Measurements from ENCODE around the gene ZNF827. TPM values are rescaled to one million over a fixed set of nuclear protein-coding genes. Genes with fewer than 3 reads are reported as not detected.
A peak's percentile ranks its signal among the peaks of the same experiment; 100 is the strongest.
"Not testable (repeated sequence)": the region's sequence is repeated elsewhere in the genome, so short reads cannot be mapped to it uniquely, and the experiment has no call there.

ZNF827 gene
- total and polyA plus RNA-seq, 2 donors = 10.2 to 12.1 TPM

DNA sequence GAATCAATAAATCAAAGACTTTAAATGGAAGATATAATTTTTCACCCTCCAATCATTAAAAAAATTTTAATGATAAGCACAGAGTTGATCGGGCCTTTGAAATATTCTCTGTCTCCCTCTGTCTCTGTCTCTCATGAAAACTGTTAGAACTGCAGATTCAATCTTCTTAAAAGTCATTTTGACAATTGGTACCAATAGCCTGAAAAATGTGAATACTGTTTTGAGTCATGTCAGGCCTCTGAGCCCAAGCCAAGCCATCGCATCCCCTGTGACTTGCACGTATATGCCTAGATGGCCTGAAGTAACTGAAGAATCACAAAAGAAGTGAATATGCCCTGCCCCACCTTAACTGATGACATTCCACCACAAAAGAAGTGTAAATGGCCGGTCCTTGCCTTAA lies 106.2 kb downstream of the ZNF827 start:
- H3K36me3 ChIP-seq (ENCODE audit: control insufficient read depth in 2 of 2, insufficient read depth in 2 of 2, low read length in 1 of 2); H3K27me3 ChIP-seq (ENCODE audit: control insufficient read depth in 2 of 2, insufficient read depth in 1 of 2, low read length in 1 of 2); H3K4me3 ChIP-seq (ENCODE audit: low read length in 2 of 2); H3K27ac ChIP-seq (ENCODE audit: low read depth in 1 of 2, low read length in 1 of 2); H3K9me3 ChIP-seq (ENCODE audit: control insufficient read depth in 2 of 2, insufficient read depth in 1 of 2, low read length in 1 of 2); DNase-seq (ENCODE audit: low read depth in 6 of 9, low spot score in 9 of 9): not testable (repeated sequence)
- H3K4me1 ChIP-seq (ENCODE audit: control insufficient read depth in 2 of 2, insufficient read depth in 2 of 2, low read length in 2 of 2) = peaks cover 3 to 23% of the 10 kb centered on the region in 2 donors
- 97% methylated on average over 4 of the region's 4 CpGs for WGBS

DNA sequence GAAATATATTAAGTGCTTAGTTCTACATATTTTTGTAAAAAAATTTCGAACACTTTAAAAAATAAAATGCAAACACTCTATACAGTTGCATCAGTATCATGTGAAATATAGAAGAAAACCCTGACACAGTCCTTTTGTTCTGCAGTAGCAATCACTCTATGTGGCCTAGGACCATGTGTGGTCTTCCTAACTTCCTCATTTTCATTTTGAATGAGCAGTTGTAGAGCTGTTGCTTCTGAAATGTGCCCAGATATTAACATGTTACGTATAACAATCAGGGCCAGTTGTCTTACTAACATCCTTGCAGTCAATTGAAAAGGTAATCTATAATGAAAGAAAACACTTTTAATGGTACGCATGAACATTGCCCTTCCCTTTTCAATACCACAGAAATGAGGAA lies 107.9 kb downstream of the ZNF827 start:
- Histone ChIP-seq H3K9me3 (ENCODE audit: control insufficient read depth in 2 of 2, insufficient read depth in 1 of 2, low read length in 1 of 2) (no peaks in the 10 kb centered on the region), H3K4me1 (ENCODE audit: control insufficient read depth in 2 of 2, insufficient read depth in 2 of 2, low read length in 2 of 2) (peaks cover 3 to 25% of the 10 kb centered on the region in 2 donors), H3K27ac (ENCODE audit: low read depth in 1 of 2, low read length in 1 of 2) (peak overlapping the region in 1 of 2 donors; percentile 15), H3K4me3 (ENCODE audit: low read length in 2 of 2) (no peak overlapping the region), H3K27me3 (ENCODE audit: control insufficient read depth in 2 of 2, insufficient read depth in 1 of 2, low read length in 1 of 2) (no peaks in the 10 kb centered on the region), H3K36me3 (ENCODE audit: control insufficient read depth in 2 of 2, insufficient read depth in 2 of 2, low read length in 1 of 2) (peaks cover 3 to 9% of the 10 kb centered on the region in 2 donors)
- DNase-seq (ENCODE audit: low read depth in 6 of 9, low spot score in 9 of 9) = no peak
- 73% methylated on average over 3 of the region's 3 CpGs for WGBS

DNA sequence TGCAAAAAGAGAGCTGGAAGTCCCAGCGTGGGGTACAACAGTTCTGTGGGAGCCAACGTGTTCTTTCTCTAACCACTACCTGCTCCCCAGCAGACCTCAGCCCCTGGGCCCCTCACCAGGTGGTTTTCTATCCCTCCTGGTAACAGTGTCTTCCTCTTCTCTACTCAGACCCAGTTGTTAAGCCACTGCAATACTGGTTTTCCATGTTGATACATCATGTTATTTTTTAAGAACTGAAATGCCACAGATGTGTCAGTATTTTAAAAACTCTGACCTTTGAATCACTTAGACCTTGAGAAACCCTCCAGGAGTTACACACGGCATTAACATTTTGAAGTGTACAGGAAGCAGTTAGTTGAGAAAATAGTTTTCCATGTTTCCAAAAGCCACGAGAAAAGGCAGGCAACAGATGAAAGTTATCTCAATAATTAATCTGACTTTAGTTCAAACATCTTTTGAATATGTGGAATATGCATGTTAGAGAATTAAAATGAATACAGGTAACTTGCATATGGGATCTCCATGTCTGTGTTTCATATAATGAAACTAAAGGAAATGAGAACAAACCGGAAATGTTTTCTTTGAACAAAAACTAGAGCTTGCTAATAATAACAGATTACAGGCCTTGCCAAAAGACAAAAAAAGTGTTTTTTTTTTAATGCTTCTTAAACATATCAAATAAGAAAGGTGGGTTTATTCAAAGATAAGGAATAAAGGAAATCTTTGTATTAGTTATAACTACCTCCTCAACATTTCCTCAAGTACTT lies 108.8 kb downstream of the ZNF827 start:
- H3K27me3 ChIP-seq (ENCODE audit: control insufficient read depth in 2 of 2, insufficient read depth in 1 of 2, low read length in 1 of 2) = no peaks in the 10 kb centered on the region
- peaks cover 3 to 25% of the 10 kb centered on the region in 2 donors for H3K4me1 ChIP-seq (ENCODE audit: control insufficient read depth in 2 of 2, insufficient read depth in 2 of 2, low read length in 2 of 2)
- peak overlapping the region; percentile 53 to 68 for H3K27ac ChIP-seq (ENCODE audit: low read depth in 1 of 2, low read length in 1 of 2)
- WGBS = 9% methylated on average over 5 of the region's 5 CpGs
- DNase-seq (ENCODE audit: low read depth in 6 of 9, low spot score in 9 of 9) = peak in 6 of 9 donors; percentile 49 to 80 (median 56)
- H3K4me3 ChIP-seq (ENCODE audit: low read length in 2 of 2) = no peak overlapping the region
- no peaks in the 10 kb centered on the region for H3K9me3 ChIP-seq (ENCODE audit: control insufficient read depth in 2 of 2, insufficient read depth in 1 of 2, low read length in 1 of 2)
- peaks cover 9 to 16% of the 10 kb centered on the region in 2 donors for H3K36me3 ChIP-seq (ENCODE audit: control insufficient read depth in 2 of 2, insufficient read depth in 2 of 2, low read length in 1 of 2)

- Histone ChIP-seq H3K27me3 (ENCODE audit: control insufficient read depth in 2 of 2, insufficient read depth in 1 of 2, low read length in 1 of 2) (no peaks in the 10 kb centered on the region), H3K4me3 (ENCODE audit: low read length in 2 of 2) (no peak overlapping the region), H3K4me1 (ENCODE audit: control insufficient read depth in 2 of 2, insufficient read depth in 2 of 2, low read length in 2 of 2) (peaks cover 3 to 32% of the 10 kb centered on the region in 2 donors), H3K27ac (ENCODE audit: low read depth in 1 of 2, low read length in 1 of 2) (peak overlapping the region in 1 of 2 donors; percentile 53), H3K9me3 (ENCODE audit: control insufficient read depth in 2 of 2, insufficient read depth in 1 of 2, low read length in 1 of 2) (no peaks in the 10 kb centered on the region), H3K36me3 (ENCODE audit: control insufficient read depth in 2 of 2, insufficient read depth in 2 of 2, low read length in 1 of 2) (peaks cover 9 to 16% of the 10 kb centered on the region in 2 donors)
- 64% methylated on average over 3 of the region's 3 CpGs for WGBS
- peak in 1 of 9 donors; percentile 45 for DNase-seq (ENCODE audit: low read depth in 6 of 9, low spot score in 9 of 9)
These were observed 109.7 kb downstream of the ZNF827 start for GRCh38 chr4:145828802-145829485.

GRCh38 chr4:145827885-145828284 lies 110.7 kb downstream of the ZNF827 start:
- H3K36me3 ChIP-seq (ENCODE audit: control insufficient read depth in 2 of 2, insufficient read depth in 2 of 2, low read length in 1 of 2) = peaks cover 9 to 19% of the 10 kb centered on the region in 2 donors
- peak overlapping the region in 1 of 2 donors; percentile 53 for H3K27ac ChIP-seq (ENCODE audit: low read depth in 1 of 2, low read length in 1 of 2)
- H3K4me1 ChIP-seq (ENCODE audit: control insufficient read depth in 2 of 2, insufficient read depth in 2 of 2, low read length in 2 of 2) = peaks cover 3 to 40% of the 10 kb centered on the region in 2 donors
- H3K4me3 ChIP-seq (ENCODE audit: low read length in 2 of 2) = no peak overlapping the region
- H3K9me3 ChIP-seq (ENCODE audit: control insufficient read depth in 2 of 2, insufficient read depth in 1 of 2, low read length in 1 of 2) = no peaks in the 10 kb centered on the region
- no peaks in the 10 kb centered on the region for H3K27me3 ChIP-seq (ENCODE audit: control insufficient read depth in 2 of 2, insufficient read depth in 1 of 2, low read length in 1 of 2)
- DNase-seq (ENCODE audit: low read depth in 6 of 9, low spot score in 9 of 9) = no peak
- WGBS = 89% methylated on average over 11 of the region's 11 CpGs

DNA sequence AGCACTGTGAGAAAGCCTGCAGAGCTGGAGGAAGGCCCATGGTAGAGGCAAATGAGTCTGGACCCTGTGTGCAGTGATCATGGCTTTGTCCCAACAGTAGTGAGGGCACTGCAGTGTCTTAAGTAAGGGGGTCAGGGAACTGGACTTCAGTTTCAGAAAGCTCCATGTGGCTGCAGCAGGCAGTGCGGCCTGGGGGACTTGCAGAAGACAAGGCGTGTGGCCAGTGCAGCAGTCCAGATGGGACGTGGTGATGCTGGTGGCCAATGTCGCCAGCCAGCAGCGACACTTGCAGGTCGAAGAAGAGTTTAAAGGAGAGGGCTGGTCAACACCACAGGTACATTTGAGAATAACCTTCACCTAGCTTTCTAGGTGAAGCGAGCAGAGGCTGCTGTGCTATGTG lies 113.4 kb downstream of the ZNF827 start:
- H3K4me1 ChIP-seq (ENCODE audit: control insufficient read depth in 2 of 2, insufficient read depth in 2 of 2, low read length in 2 of 2) = peaks cover 3 to 46% of the 10 kb centered on the region in 2 donors
- no peak for DNase-seq (ENCODE audit: low read depth in 6 of 9, low spot score in 9 of 9)
- no peaks in the 10 kb centered on the region for H3K27me3 ChIP-seq (ENCODE audit: control insufficient read depth in 2 of 2, insufficient read depth in 1 of 2, low read length in 1 of 2)
- peaks cover 12 to 31% of the 10 kb centered on the region in 2 donors for H3K36me3 ChIP-seq (ENCODE audit: control insufficient read depth in 2 of 2, insufficient read depth in 2 of 2, low read length in 1 of 2)
- no peaks in the 10 kb centered on the region for H3K9me3 ChIP-seq (ENCODE audit: control insufficient read depth in 2 of 2, insufficient read depth in 1 of 2, low read length in 1 of 2)
- no peak overlapping the region for H3K4me3 ChIP-seq (ENCODE audit: low read length in 2 of 2)
- 98% methylated on average over 7 of the region's 7 CpGs for WGBS
- H3K27ac ChIP-seq (ENCODE audit: low read depth in 1 of 2, low read length in 1 of 2) = no peak overlapping the region

- no peaks in the 10 kb centered on the region for H3K9me3 ChIP-seq (ENCODE audit: control insufficient read depth in 2 of 2, insufficient read depth in 1 of 2, low read length in 1 of 2)
- H3K4me1 ChIP-seq (ENCODE audit: control insufficient read depth in 2 of 2, insufficient read depth in 2 of 2, low read length in 2 of 2) = peaks cover under 1 to 45% of the 10 kb centered on the region in 2 donors
- H3K36me3 ChIP-seq (ENCODE audit: control insufficient read depth in 2 of 2, insufficient read depth in 2 of 2, low read length in 1 of 2) = peaks cover 12 to 39% of the 10 kb centered on the region in 2 donors
- WGBS = 98% methylated on average over 3 of the region's 3 CpGs
- H3K27ac ChIP-seq (ENCODE audit: low read depth in 1 of 2, low read length in 1 of 2) = no peak overlapping the region
- H3K4me3 ChIP-seq (ENCODE audit: low read length in 2 of 2) = no peak overlapping the region
- no peaks in the 10 kb centered on the region for H3K27me3 ChIP-seq (ENCODE audit: control insufficient read depth in 2 of 2, insufficient read depth in 1 of 2, low read length in 1 of 2)
- no peak for DNase-seq (ENCODE audit: low read depth in 6 of 9, low spot score in 9 of 9)
These were observed 114.2 kb downstream of the ZNF827 start for GRCh38 chr4:145824463-145824862.

- 72% methylated on average over 4 of the region's 4 CpGs for WGBS
- Histone ChIP-seq H3K4me3 (ENCODE audit: low read length in 2 of 2) (no peak overlapping the region), H3K4me1 (ENCODE audit: control insufficient read depth in 2 of 2, insufficient read depth in 2 of 2, low read length in 2 of 2) (peaks cover 0 to 43% of the 10 kb centered on the region in 2 donors), H3K27me3 (ENCODE audit: control insufficient read depth in 2 of 2, insufficient read depth in 1 of 2, low read length in 1 of 2) (no peaks in the 10 kb centered on the region), H3K27ac (ENCODE audit: low read depth in 1 of 2, low read length in 1 of 2) (peak overlapping the region in 1 of 2 donors; percentile 46), H3K9me3 (ENCODE audit: control insufficient read depth in 2 of 2, insufficient read depth in 1 of 2, low read length in 1 of 2) (no peaks in the 10 kb centered on the region), H3K36me3 (ENCODE audit: control insufficient read depth in 2 of 2, insufficient read depth in 2 of 2, low read length in 1 of 2) (peaks cover 12 to 40% of the 10 kb centered on the region in 2 donors)
- DNase-seq (ENCODE audit: low read depth in 6 of 9, low spot score in 9 of 9) = no peak
These were observed 114.9 kb downstream of the ZNF827 start for GRCh38 chr4:145823743-145824142.

GRCh38 chr4:145822581-145822980 lies 116.0 kb downstream of the ZNF827 start:
- peaks cover 9 to 38% of the 10 kb centered on the region in 2 donors for H3K36me3 ChIP-seq (ENCODE audit: control insufficient read depth in 2 of 2, insufficient read depth in 2 of 2, low read length in 1 of 2)
- H3K4me3 ChIP-seq (ENCODE audit: low read length in 2 of 2) = no peak overlapping the region
- 54% methylated on average over 4 of the region's 4 CpGs for WGBS
- no peaks in the 10 kb centered on the region for H3K27me3 ChIP-seq (ENCODE audit: control insufficient read depth in 2 of 2, insufficient read depth in 1 of 2, low read length in 1 of 2)
- H3K27ac ChIP-seq (ENCODE audit: low read depth in 1 of 2, low read length in 1 of 2) = peak overlapping the region in 1 of 2 donors; percentile 19
- no peak for DNase-seq (ENCODE audit: low read depth in 6 of 9, low spot score in 9 of 9)
- peaks cover 0 to 31% of the 10 kb centered on the region in 2 donors for H3K4me1 ChIP-seq (ENCODE audit: control insufficient read depth in 2 of 2, insufficient read depth in 2 of 2, low read length in 2 of 2)
- H3K9me3 ChIP-seq (ENCODE audit: control insufficient read depth in 2 of 2, insufficient read depth in 1 of 2, low read length in 1 of 2) = no peaks in the 10 kb centered on the region
